Parathyroid adenoma (tissue), 2 donors: ENCODE measurements around the gene SMAD7.

Source experiments
- H2AFZ ChIP-seq: fragments of 300-600 bp; sonication (generic); one replicate; pipeline ENCODE4 v1.7.0; 2017; ENCODE audit warnings: antibody characterized with exemption, mild to moderate bottlenecking
- H3K27ac ChIP-seq: fragments of 300-600 bp; sonication (generic); one replicate; pipeline ENCODE4 v1.7.0; 2017
- H3K27me3 ChIP-seq: fragments of 300-600 bp; sonication (generic); one replicate; pipeline ENCODE4 v1.7.0; 2017; ENCODE audit warnings: low read length; ENCODE audit not compliant: control insufficient read depth, insufficient read depth
- H3K36me3 ChIP-seq: fragments of 300-600 bp; sonication (generic); one replicate; pipeline ENCODE4 v1.7.0; 2017; ENCODE audit warnings: low read length; ENCODE audit not compliant: control insufficient read depth, insufficient read depth
- H3K4me1 ChIP-seq: fragments of 300-600 bp; sonication (generic); one replicate; pipeline ENCODE4 v1.7.0; 2017; ENCODE audit warnings: control low read depth
- H3K4me2 ChIP-seq: fragments of 300-600 bp; sonication (generic); one replicate; pipeline ENCODE4 v1.7.0; 2017; ENCODE audit warnings: low read length
- H3K4me3 ChIP-seq: fragments of 300-600 bp; sonication (generic); one replicate; pipeline ENCODE4 v1.7.0; 2017; ENCODE audit warnings: low read depth, low read length
- H3K79me2 ChIP-seq: fragments of 300-600 bp; sonication (generic); one replicate; pipeline ENCODE4 v1.7.0; 2017; ENCODE audit warnings: control low read depth
- H3K9ac ChIP-seq: fragments of 300-600 bp; sonication (generic); one replicate; pipeline ENCODE4 v1.7.0; 2017; ENCODE audit warnings: mild to moderate bottlenecking
- H3K9me3 ChIP-seq: fragments of 300-600 bp; sonication (generic); one replicate; pipeline ENCODE4 v1.7.0; 2017; ENCODE audit warnings: low read length; ENCODE audit not compliant: control insufficient read depth
- CTCF ChIP-seq: fragments of 300-600 bp; sonication (generic); IDR thresholded peaks from one replicate; pipeline ENCODE4 v1.7.0; 2017; ENCODE audit warnings: antibody characterized with exemption, mild to moderate bottlenecking
- donor health status: primary hyperparathyroidism.

The SMAD7 gene

GRCh38 chr18:48943736-48944527, 6.8 kb downstream of the SMAD7 start:
- no peak overlapping the region for H3K9ac ChIP-seq
- peaks cover 27% of the 10 kb centered on the region for H3K4me1 ChIP-seq
- H3K9me3 ChIP-seq = no peaks in the 10 kb centered on the region
- H3K4me2 ChIP-seq = no peak overlapping the region
- no peaks in the 10 kb centered on the region for H3K27me3 ChIP-seq
- H2AFZ ChIP-seq = no peak overlapping the region
- H3K4me3 ChIP-seq = no peak overlapping the region
- H3K36me3 ChIP-seq = no peaks in the 10 kb centered on the region
- H3K79me2 ChIP-seq = peaks cover 62% of the 10 kb centered on the region
- TF ChIP-seq CTCF = no peak
- H3K27ac ChIP-seq = no peak overlapping the region

GRCh38 chr18:48943333-48943732, 7.4 kb downstream of the SMAD7 start:
- H3K4me3 ChIP-seq = no peak overlapping the region
- no peak overlapping the region for H3K9ac ChIP-seq
- no peak for TF ChIP-seq CTCF

GRCh38 chr18:48942554-48943261, 8.1 kb downstream of the SMAD7 start:
- H3K36me3 ChIP-seq = no peaks in the 10 kb centered on the region
- no peak for TF ChIP-seq CTCF
- no peak overlapping the region for H2AFZ ChIP-seq
- peaks cover 35% of the 10 kb centered on the region for H3K4me1 ChIP-seq
- H3K4me3 ChIP-seq = no peak overlapping the region
- no peaks in the 10 kb centered on the region for H3K27me3 ChIP-seq
- no peak overlapping the region for H3K9ac ChIP-seq
- no peak overlapping the region for H3K27ac ChIP-seq
- H3K9me3 ChIP-seq = no peaks in the 10 kb centered on the region
- peaks cover 67% of the 10 kb centered on the region for H3K79me2 ChIP-seq
- no peak overlapping the region for H3K4me2 ChIP-seq

More at GRCh38 chr18:48943333-48943732, 7.4 kb downstream of the SMAD7 start:
- peaks cover 63% of the 10 kb centered on the region for H3K79me2 ChIP-seq
- no peaks in the 10 kb centered on the region for H3K36me3 ChIP-seq
- H3K9me3 ChIP-seq = no peaks in the 10 kb centered on the region
- H3K4me1 ChIP-seq = peaks cover 30% of the 10 kb centered on the region
- no peak overlapping the region for H3K4me2 ChIP-seq
- H3K27me3 ChIP-seq = no peaks in the 10 kb centered on the region
- no peak overlapping the region for H3K27ac ChIP-seq
- H2AFZ ChIP-seq = no peak overlapping the region

- H3K9ac ChIP-seq = no peak overlapping the region
- no peaks in the 10 kb centered on the region for H3K9me3 ChIP-seq
- H3K27ac ChIP-seq = no peak overlapping the region
- no peaks in the 10 kb centered on the region for H3K27me3 ChIP-seq
- no peak overlapping the region for H2AFZ ChIP-seq
- H3K4me2 ChIP-seq = no peak overlapping the region
- H3K79me2 ChIP-seq = peaks cover 63% of the 10 kb centered on the region
- no peak for TF ChIP-seq CTCF
- H3K4me1 ChIP-seq = peaks cover 30% of the 10 kb centered on the region
- no peak overlapping the region for H3K4me3 ChIP-seq
- no peaks in the 10 kb centered on the region for H3K36me3 ChIP-seq
These were observed 8.7 kb downstream of the SMAD7 start for GRCh38 chr18:48942086-48942485.
